Measurements from ENCODE around the gene RANBP17. TPM values are rescaled to one million over a fixed set of nuclear protein-coding genes. Genes with fewer than 3 reads are reported as not detected.

The RANBP17 gene
- total and polyA plus RNA-seq, 12 donors = 0.55 to 12.9 (median 5.9) TPM

DNA sequence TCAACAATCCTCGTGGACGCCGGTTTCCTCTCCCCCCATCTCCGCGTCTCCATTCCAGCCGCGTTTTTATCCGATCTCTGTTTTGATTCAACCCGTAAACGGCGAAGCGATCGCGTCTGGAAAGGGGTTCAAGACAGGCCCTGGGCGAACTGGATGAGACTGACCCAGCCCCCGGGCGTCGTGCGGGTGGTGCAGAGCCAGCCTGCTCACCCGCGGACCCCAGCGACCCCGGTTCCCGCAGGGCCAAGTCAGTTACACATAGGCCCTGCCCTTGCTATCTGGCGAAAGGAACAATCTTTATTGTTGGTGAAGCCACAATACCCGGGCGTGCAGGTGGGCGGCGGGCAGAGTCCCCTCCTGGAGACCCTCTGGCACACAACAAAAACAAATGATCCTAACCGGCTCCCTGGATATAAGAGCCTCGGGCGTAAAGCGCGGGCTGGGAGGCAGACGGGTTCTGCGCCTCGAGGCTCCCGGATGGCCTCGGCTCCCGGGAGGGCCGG lies 449.1 kb downstream of the RANBP17 start:
- H3K4me3 ChIP-seq = peak overlapping the region in 3 of 10 donors; percentile 5 to 39 (median 32)
- H3K4me1 ChIP-seq = peaks cover 8 to 70% (median 58%) of the 10 kb centered on the region in 9 donors
- ATAC-seq = no peak
- no peak overlapping the region for H3K27ac ChIP-seq
- intact Hi-C loops (cut with DNase I) = no loop called here
- TF ChIP-seq, protein P1, sequence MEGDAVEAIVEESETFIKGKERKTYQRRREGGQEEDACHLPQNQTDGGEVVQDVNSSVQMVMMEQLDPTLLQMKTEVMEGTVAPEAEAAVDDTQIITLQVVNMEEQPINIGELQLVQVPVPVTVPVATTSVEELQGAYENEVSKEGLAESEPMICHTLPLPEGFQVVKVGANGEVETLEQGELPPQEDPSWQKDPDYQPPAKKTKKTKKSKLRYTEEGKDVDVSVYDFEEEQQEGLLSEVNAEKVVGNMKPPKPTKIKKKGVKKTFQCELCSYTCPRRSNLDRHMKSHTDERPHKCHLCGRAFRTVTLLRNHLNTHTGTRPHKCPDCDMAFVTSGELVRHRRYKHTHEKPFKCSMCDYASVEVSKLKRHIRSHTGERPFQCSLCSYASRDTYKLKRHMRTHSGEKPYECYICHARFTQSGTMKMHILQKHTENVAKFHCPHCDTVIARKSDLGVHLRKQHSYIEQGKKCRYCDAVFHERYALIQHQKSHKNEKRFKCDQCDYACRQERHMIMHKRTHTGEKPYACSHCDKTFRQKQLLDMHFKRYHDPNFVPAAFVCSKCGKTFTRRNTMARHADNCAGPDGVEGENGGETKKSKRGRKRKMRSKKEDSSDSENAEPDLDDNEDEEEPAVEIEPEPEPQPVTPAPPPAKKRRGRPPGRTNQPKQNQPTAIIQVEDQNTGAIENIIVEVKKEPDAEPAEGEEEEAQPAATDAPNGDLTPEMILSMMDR (IDR thresholded peaks at IDR 0.05) = no peak
- H3K36me3 ChIP-seq = no peaks in the 10 kb centered on the region
- peaks cover 80 to 100% (median 100%) of the 10 kb centered on the region in 7 donors for H3K27me3 ChIP-seq
- DNase-seq = no peak
- no peaks in the 10 kb centered on the region for H3K9me3 ChIP-seq
- whole genome bisulfite sequencing, 2 donors = 2% methylated on average over 41 of the region's 41 CpGs

DNA sequence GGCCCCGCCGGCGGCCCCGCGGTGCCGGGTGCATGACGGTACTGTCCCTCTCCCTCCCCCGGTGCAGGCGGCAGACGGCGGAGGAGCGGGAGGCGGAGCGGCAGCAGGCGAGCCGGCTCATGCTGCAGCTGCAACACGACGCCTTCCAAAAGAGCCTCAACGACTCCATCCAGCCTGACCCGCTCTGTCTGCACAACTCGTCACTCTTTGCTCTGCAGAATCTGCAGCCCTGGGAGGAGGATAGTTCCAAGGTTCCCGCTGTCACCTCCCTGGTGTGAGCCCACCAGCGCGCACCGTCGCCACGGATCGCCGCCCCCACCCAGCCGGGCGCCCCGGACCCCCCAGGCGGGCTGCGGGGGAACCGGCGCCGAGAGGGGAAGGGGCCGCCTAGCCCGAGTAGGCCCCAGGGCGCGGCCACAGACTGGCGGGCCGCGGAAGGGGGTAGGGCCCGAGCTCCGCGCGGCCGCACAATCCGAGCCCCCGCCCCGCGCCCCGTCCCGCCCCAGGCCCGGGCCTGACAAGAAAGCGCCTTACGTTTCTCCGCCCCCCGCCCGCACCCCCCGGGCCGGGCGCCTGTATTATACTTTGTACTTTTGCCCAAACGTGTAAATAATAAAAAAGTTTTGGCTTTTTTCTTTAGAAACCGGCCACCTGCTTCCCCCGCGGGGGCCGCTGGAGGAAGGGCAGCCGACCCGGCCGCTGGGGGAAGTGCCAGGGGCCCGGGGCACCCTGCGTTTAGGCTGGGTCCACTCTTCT lies 449.7 kb downstream of the RANBP17 start:
- Histone ChIP-seq H3K9me3 (no peaks in the 10 kb centered on the region), H3K4me1 (peaks cover 8 to 77% (median 64%) of the 10 kb centered on the region in 9 donors), H3K36me3 (no peaks in the 10 kb centered on the region), H3K4me3 (peak overlapping the region in 9 of 10 donors; percentile 14 to 39 (median 28)), H3K27me3 (peaks cover 86 to 100% (median 100%) of the 10 kb centered on the region in 7 donors), H3K27ac (no peak overlapping the region)
- intact Hi-C loops (cut with DNase I) = no loop called here
- ATAC-seq = no peak
- TF ChIP-seq, protein P1 (IDR thresholded peaks at IDR 0.05) = no peak
- DNase-seq = no peak
- 0 to 2% methylated on average over 71 to 74 of the region's 74 CpGs for WGBS, 2 donors

DNA sequence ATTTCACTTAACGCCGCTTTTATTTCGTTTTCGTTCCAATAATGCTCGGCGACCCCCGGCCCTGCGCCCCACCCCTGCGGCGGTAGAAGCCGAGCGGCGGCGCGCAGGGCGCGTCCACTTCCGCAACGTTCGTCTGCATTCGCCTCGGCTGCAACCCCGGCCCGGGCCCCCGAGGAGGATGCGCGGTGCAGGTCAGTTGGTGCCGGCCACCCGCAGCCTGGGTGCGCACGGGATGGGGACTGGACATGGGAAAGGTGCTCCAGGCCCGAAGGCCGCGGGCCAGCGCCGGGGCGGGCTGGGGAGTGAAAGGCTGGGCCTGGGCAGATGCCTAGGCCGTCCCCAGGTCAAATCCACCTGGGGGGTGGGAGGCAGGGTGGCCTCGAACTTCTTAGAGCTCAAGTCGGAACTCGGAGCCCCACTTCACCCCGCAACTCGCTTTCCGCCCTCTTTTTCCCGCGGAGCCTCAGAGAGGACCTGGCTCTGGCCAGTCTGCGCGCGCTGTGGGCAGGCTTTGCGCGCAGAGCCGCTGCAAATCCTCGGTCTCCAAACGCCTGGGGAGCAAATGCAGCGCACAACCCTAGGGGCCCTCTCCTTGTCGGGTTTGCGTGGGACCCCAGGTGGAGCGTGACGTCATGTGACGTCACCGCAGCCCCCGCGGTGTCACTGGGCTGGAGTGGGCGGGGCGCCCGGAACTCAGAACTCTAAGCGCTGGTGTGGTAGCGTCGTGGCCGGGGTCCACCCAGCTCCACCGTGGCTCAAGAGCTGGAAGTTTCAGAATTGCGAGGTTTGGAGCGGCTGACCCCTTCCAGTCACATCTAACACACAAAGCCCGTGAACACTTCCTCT lies 450.5 kb downstream of the RANBP17 start:
- peaks cover 12 to 84% (median 69%) of the 10 kb centered on the region in 9 donors for H3K4me1 ChIP-seq
- intact Hi-C loops (cut with DNase I) = no loop called here
- DNase-seq (no peak), ATAC-seq (peak in 1 of 8 donors; percentile 9)
- 2 to 4% methylated on average over 74 of the region's 74 CpGs for WGBS, 2 donors
- TF ChIP-seq, protein P1 (IDR thresholded peaks at IDR 0.05) = no peak
- H3K9me3 ChIP-seq = no peaks in the 10 kb centered on the region
- no peak overlapping the region for H3K27ac ChIP-seq
- H3K27me3 ChIP-seq = peaks cover 87 to 100% (median 100%) of the 10 kb centered on the region in 7 donors
- H3K36me3 ChIP-seq = no peaks in the 10 kb centered on the region
- H3K4me3 ChIP-seq = peak overlapping the region; percentile 6 to 39 (median 25)

DNA sequence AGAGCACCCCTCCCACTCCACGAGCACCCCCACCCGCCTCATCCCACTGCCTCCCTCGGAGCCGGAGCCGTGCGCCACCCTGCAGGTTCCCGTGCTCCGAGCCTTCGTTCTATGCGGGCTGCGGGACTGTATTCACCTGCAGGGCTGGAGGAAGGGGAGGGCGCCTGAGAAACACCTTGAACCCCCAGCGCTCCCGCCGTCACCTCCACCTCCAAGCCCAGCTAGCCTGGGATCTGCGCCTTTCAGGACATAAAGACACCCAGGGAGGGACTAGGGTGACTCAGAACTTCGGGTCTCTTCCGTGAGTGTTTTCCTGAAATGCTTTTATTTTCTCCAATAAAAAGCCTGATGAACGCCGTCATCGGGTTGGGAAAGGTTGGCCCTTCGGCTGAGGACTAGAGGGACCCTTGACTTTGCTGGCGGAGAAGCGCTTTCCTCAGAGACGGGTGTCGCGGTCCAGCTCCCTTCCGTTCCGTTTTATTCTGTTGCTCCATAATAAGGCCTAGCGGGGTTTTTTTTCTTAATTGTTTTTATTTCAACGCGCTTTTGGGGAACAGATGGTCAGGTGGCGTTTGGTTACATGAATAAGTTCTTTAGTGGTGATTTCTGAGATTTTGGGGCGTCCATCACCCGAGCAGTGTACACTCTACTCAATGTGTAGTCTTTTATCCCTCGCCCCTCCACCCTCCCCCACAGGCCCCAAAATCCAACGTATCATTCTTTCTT lies 451.8 kb downstream of the RANBP17 start:
- DNase-seq (no peak), ATAC-seq (no peak)
- Histone ChIP-seq H3K36me3 (no peaks in the 10 kb centered on the region), H3K9me3 (no peaks in the 10 kb centered on the region), H3K27me3 (peaks cover 83 to 100% (median 100%) of the 10 kb centered on the region in 7 donors), H3K4me3 (no peak overlapping the region), H3K4me1 (peaks cover 12 to 77% (median 65%) of the 10 kb centered on the region in 9 donors), H3K27ac (no peak overlapping the region)
- WGBS, 2 donors = 13 to 14% methylated on average over 37 of the region's 37 CpGs
- intact Hi-C loops (cut with DNase I) = no loop called here
- TF ChIP-seq, protein P1 (IDR thresholded peaks at IDR 0.05) = no peak
